ENCODE measurements around the gene UGT3A1.

The UGT3A1 gene

GRCh38 chr5:35908814-35909213, 82.4 kb downstream of the UGT3A1 start (continued):
- no peak for TF ChIP-seq PATZ1 (CRISPR knock-in tag; IDR thresholded peaks at IDR 0.05; ENCODE audit: borderline replicate concordance)
- TF ChIP-seq ZFP3 (CRISPR knock-in tag; IDR thresholded peaks at IDR 0.05): no peak
- no peak for TF ChIP-seq GLIS3 (CRISPR knock-in tag; IDR thresholded peaks at IDR 0.05)
- TF ChIP-seq RARB (CRISPR knock-in tag; IDR thresholded peaks at IDR 0.05): no peak
- no peak for TF ChIP-seq ZNF565 (CRISPR knock-in tag; conservative IDR thresholded peaks at IDR 0.05; ENCODE audit: low read depth)
- TF ChIP-seq ZNF8 (CRISPR knock-in tag; IDR thresholded peaks at IDR 0.05): no peak

- ATAC-seq: no peak
- TF ChIP-seq ZNF565 (CRISPR knock-in tag; conservative IDR thresholded peaks at IDR 0.05; ENCODE audit: low read depth) (no peak), ISL1 (CRISPR knock-in tag; IDR thresholded peaks at IDR 0.05) (no peak), TSHZ2 (CRISPR knock-in tag; IDR thresholded peaks at IDR 0.05) (no peak), PATZ1 (CRISPR knock-in tag; IDR thresholded peaks at IDR 0.05; ENCODE audit: borderline replicate concordance) (no peak), POU6F1 (CRISPR knock-in tag; IDR thresholded peaks at IDR 0.05; ENCODE audit: borderline replicate concordance, low read depth) (no peak), ZNF8 (CRISPR knock-in tag; IDR thresholded peaks at IDR 0.05) (no peak), GLIS3 (CRISPR knock-in tag; IDR thresholded peaks at IDR 0.05) (no peak), CSDC2 (CRISPR knock-in tag; IDR thresholded peaks at IDR 0.05) (no peak), ZFP3 (CRISPR knock-in tag; IDR thresholded peaks at IDR 0.05) (no peak), BACH2 (CRISPR knock-in tag; IDR thresholded peaks at IDR 0.05; ENCODE audit: borderline replicate concordance) (no peak), ZFP30 (CRISPR knock-in tag; IDR thresholded peaks at IDR 0.05) (no peak), PPARA (CRISPR knock-in tag; IDR thresholded peaks at IDR 0.05; ENCODE audit: borderline replicate concordance) (no peak), SNAI2 (CRISPR knock-in tag; IDR thresholded peaks at IDR 0.05) (no peak), OSR1 (CRISPR knock-in tag; IDR thresholded peaks at IDR 0.05) (no peak), CREB5 (CRISPR knock-in tag; IDR thresholded peaks at IDR 0.05; ENCODE audit: low read depth) (no peak)
Measured at GRCh38 chr5:35908228-35908627, 83.0 kb downstream of the UGT3A1 start.

- TF ChIP-seq ZFP30 (CRISPR knock-in tag; IDR thresholded peaks at IDR 0.05) (no peak), TCF4 (CRISPR knock-in tag; IDR thresholded peaks at IDR 0.05; ENCODE audit: borderline replicate concordance) (no peak), OSR1 (CRISPR knock-in tag; IDR thresholded peaks at IDR 0.05) (no peak), ISL1 (CRISPR knock-in tag; IDR thresholded peaks at IDR 0.05) (no peak), CSRNP3 (CRISPR knock-in tag; IDR thresholded peaks at IDR 0.05) (no peak), POU6F1 (CRISPR knock-in tag; IDR thresholded peaks at IDR 0.05; ENCODE audit: borderline replicate concordance, low read depth) (no peak), ZC3H10 (CRISPR knock-in tag; IDR thresholded peaks at IDR 0.05) (no peak), ARNTL (CRISPR knock-in tag; IDR thresholded peaks at IDR 0.05; ENCODE audit: borderline replicate concordance, low read depth) (no peak), CREB5 (CRISPR knock-in tag; IDR thresholded peaks at IDR 0.05; ENCODE audit: low read depth) (no peak), BACH2 (CRISPR knock-in tag; IDR thresholded peaks at IDR 0.05; ENCODE audit: borderline replicate concordance) (no peak), ZNF565 (CRISPR knock-in tag; conservative IDR thresholded peaks at IDR 0.05; ENCODE audit: low read depth) (no peak)
- ATAC-seq: no peak
Measured at GRCh38 chr5:35904443-35905132, 86.6 kb downstream of the UGT3A1 start.
